SU-DHL-6 (cell line): ENCODE data around the gene LRP4.

Experiments used
- H2AFZ ChIP-seq: fragments of 200-600 bp; sonication (generic); 2 replicates; pipeline ENCODE4 v1.6.1; 2014; ENCODE audit warnings: low read depth, mild to moderate bottlenecking, moderate library complexity, mixed read lengths, antibody characterized with exemption, low read length; ENCODE audit not compliant: severe bottlenecking
- H3F3A ChIP-seq: fragments of 200-600 bp; shearing (Covaris generic); 2 replicates; pipeline ENCODE4 v1.6.0; 2016; ENCODE audit warnings: antibody characterized with exemption, mild to moderate bottlenecking; ENCODE audit not compliant: insufficient read depth
- H3K27ac ChIP-seq: fragments of 200-600 bp; sonication (generic); 2 replicates; pipeline ENCODE4 v1.5.1; 2016; ENCODE audit warnings: low read depth, mild to moderate bottlenecking, low read length, moderate library complexity, mixed read lengths
- H3K27me3 ChIP-seq: fragments of 200-600 bp; sonication (generic), shearing (Covaris generic); 2 replicates; pipeline ENCODE4 v1.6.0; 2014; ENCODE audit warnings: mild to moderate bottlenecking, low read length
- H3K36me3 ChIP-seq: fragments of 200-600 bp; sonication (generic); 2 replicates; pipeline ENCODE4 v1.6.1; 2014; ENCODE audit warnings: mild to moderate bottlenecking, low read length, mixed read lengths
- H3K4me2 ChIP-seq: fragments of 300-600, 200-600 bp; shearing (Covaris generic), sonication (generic); 2 replicates; pipeline ENCODE4 v1.6.0; 2014; ENCODE audit warnings: low read length, low read depth, mild to moderate bottlenecking; ENCODE audit not compliant: poor library complexity, severe bottlenecking
- H3K4me3 ChIP-seq: fragments of 200-600 bp; sonication (generic); 2 replicates; pipeline ENCODE4 v1.5.1; 2014; ENCODE audit warnings: antibody characterized with exemption, low read length, mild to moderate bottlenecking, mixed read lengths; ENCODE audit not compliant: insufficient read depth, poor library complexity, severe bottlenecking
- H3K79me2 ChIP-seq: fragments of 200-600 bp; sonication (generic); 2 replicates; pipeline ENCODE4 v1.6.1; 2014; ENCODE audit warnings: mild to moderate bottlenecking, low read length, moderate library complexity; ENCODE audit not compliant: insufficient read depth
- H3K9ac ChIP-seq: fragments of 200-600 bp; sonication (generic); 2 replicates; pipeline ENCODE4 v1.7.0; 2014; ENCODE audit warnings: mild to moderate bottlenecking, low read length
- H3K9me2 ChIP-seq: fragments of 200-600 bp; sonication (generic); replicated peaks from 2 replicates; pipeline ENCODE4 v1.6.1; 2014; ENCODE audit warnings: low read length; ENCODE audit not compliant: insufficient read depth
- H3K9me3 ChIP-seq: fragments of 200-600 bp; sonication (generic); 2 replicates; pipeline ENCODE4 v1.6.1; 2014; ENCODE audit warnings: low read length, mixed read lengths; ENCODE audit not compliant: insufficient read depth
- H4K20me1 ChIP-seq: fragments of 200-600 bp; sonication (generic); 2 replicates; pipeline ENCODE4 v1.6.1; 2014; ENCODE audit warnings: low read depth, mild to moderate bottlenecking, antibody characterized with exemption, low read length, moderate library complexity, mixed read lengths
- CTCF ChIP-seq: fragments of 200-600 bp; sonication (generic); IDR thresholded peaks from one replicate; pipeline ENCODE4 v1.5.1; 2017; ENCODE audit warnings: antibody characterized with exemption, mild to moderate bottlenecking, low read length, moderate library complexity; ENCODE audit not compliant: insufficient read depth, poor library complexity, severe bottlenecking
- EZH2phosphoT487 ChIP-seq: fragments of 200-600 bp; sonication (generic), shearing (Covaris generic); conservative IDR thresholded peaks from 2 replicates; pipeline ENCODE4 v1.6.1; 2018; ENCODE audit warnings: mild to moderate bottlenecking, antibody characterized with exemption, low read length, moderate library complexity, mixed read lengths

The LRP4 gene

GRCh38 chr11:46917109-46917761, 1.1 kb downstream of the LRP4 start:
- peaks cover 4% of the 10 kb centered on the region; the same call in 1 of the 2 replicates for H3K27me3 ChIP-seq
- H3K9ac ChIP-seq: no peak overlapping the region
- H3K4me3 ChIP-seq: no peak overlapping the region
- H3K4me2 ChIP-seq: peak overlapping the region; percentile 73
- no peak overlapping the region for H3K27ac ChIP-seq
- no peak overlapping the region for H2AFZ ChIP-seq
- no peak for TF ChIP-seq EZH2phosphoT487
- TF ChIP-seq CTCF: no peak
- H3K36me3 ChIP-seq: no peaks in the 10 kb centered on the region
- H3K79me2 ChIP-seq: no peaks in the 10 kb centered on the region
- peaks cover 6% of the 10 kb centered on the region; the same call in 1 of the 2 replicates for H3F3A ChIP-seq
- no peaks in the 10 kb centered on the region for H3K9me2 ChIP-seq
- no peaks in the 10 kb centered on the region for H4K20me1 ChIP-seq
- no peaks in the 10 kb centered on the region for H3K9me3 ChIP-seq

DNA sequence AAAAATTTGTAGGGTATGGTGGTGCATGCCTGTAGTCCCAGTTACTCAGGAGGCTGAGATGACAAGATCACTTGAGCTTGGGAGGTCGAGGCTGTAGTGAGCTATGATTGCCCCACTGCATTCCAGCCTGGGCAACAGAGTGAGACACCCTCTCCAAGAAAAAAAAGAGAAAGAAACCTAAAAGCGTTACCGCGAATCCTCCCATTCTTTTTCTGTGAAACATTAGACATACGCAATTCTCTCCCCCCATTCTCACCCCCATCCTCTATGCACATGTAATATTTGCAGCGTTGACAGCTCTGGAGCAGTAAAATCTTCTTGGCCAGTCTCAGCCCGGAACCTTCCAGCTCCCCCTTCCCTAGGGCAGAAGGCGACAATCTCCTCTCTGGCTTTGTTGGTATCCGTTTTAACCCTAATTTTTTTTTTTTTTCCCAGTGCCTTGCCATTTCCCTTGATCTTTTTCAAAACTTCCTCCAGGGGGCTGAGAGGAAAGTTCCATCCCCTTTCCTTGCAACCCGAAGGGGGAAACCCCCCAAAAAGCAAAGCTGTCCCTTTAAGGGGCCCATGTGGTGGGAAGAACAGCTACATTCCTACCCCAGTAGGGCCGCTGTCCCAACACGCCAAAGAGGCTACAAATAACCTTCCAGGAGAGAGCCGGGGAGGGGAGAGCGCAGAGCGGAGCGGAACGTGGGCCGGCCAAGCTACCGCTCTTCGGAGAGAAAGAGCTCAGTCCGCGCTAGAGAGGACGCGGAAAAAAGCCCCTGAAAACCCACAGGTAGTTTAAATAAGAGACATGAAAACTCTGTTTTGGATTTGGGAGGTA, 1.9 kb downstream of the LRP4 start:
- H3K79me2 ChIP-seq: no peaks in the 10 kb centered on the region
- H3K9me3 ChIP-seq: no peaks in the 10 kb centered on the region
- TF ChIP-seq CTCF (no peak), EZH2phosphoT487 (no peak)
- H3K4me3 ChIP-seq: no peak overlapping the region
- H3F3A ChIP-seq: peaks cover 6% of the 10 kb centered on the region; the same call in 1 of the 2 replicates
- H3K9ac ChIP-seq: no peak overlapping the region
- no peaks in the 10 kb centered on the region for H3K36me3 ChIP-seq
- H3K4me2 ChIP-seq: no peak overlapping the region
- H3K27ac ChIP-seq: no peak overlapping the region
- H3K27me3 ChIP-seq: peaks cover 4% of the 10 kb centered on the region; the same call in 1 of the 2 replicates
- H2AFZ ChIP-seq: no peak overlapping the region
- no peaks in the 10 kb centered on the region for H4K20me1 ChIP-seq
- H3K9me2 ChIP-seq: no peaks in the 10 kb centered on the region

GRCh38 chr11:46914910-46915309, 3.4 kb downstream of the LRP4 start:
- Histone ChIP-seq H3K9me2 (no peaks in the 10 kb centered on the region), H3K9ac (no peak overlapping the region), H3K27me3 (peaks cover 4% of the 10 kb centered on the region; the same call in 1 of the 2 replicates), H3K79me2 (no peaks in the 10 kb centered on the region), H2AFZ (no peak overlapping the region), H3K4me3 (no peak overlapping the region), H3K36me3 (no peaks in the 10 kb centered on the region), H3K27ac (no peak overlapping the region), H4K20me1 (no peaks in the 10 kb centered on the region), H3K9me3 (no peaks in the 10 kb centered on the region), H3K4me2 (no peak overlapping the region), H3F3A (peaks cover 6% of the 10 kb centered on the region; the same call in 1 of the 2 replicates)
- TF ChIP-seq CTCF: no peak
- no peak for TF ChIP-seq EZH2phosphoT487
